ENCODE data around the gene ZNF138. TPM values are rescaled to one million over a fixed set of nuclear protein-coding genes. Genes with fewer than 3 reads are reported as not detected.
"Not testable (repeated sequence)": the region's sequence is repeated elsewhere in the genome, so short reads cannot be mapped to it uniquely, and the experiment has no call there.

The ZNF138 gene
- total RNA-seq, result 19.9 TPM

DNA sequence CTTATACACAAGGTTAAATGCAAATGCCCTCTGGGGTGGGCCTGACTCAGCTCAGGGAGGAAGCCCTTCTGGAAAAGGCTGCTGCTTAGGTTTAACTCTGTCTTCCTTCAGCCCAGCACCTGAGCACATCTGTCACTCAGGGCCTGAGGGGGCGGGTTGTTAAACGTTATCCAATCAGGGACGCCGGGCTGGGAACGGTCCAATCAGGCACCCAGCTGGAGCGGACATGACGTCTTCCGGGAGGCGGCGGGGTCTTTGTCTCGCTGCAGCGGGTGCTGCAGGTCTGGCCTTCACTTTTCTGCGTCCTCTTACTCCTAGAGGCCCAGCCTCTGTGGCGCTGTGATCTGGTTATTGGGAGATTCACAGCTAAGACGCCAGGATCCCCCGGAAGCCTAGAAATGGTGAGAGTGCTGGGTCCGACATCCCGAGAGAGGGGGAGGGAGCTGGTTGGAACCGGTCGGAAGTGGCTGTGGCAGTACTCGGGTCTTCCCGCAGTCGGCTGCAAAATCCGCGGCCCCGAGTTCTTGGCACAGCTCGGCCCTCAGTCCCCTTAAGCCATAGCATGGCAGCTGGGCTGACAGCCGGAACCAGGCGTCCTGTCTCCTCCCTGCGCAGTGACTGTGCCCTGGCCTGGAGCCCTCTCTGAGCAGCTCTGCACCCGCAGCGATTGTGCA lies at the start of gene ZNF138:
TSS of gene ZNF138 (plus strand) at position 258 of the 674 bp plus-strand sequence. CDS start at position 399, 141 bp downstream.
- peak; percentile 98 for DNase-seq (ENCODE audit: low spot score)

DNA sequence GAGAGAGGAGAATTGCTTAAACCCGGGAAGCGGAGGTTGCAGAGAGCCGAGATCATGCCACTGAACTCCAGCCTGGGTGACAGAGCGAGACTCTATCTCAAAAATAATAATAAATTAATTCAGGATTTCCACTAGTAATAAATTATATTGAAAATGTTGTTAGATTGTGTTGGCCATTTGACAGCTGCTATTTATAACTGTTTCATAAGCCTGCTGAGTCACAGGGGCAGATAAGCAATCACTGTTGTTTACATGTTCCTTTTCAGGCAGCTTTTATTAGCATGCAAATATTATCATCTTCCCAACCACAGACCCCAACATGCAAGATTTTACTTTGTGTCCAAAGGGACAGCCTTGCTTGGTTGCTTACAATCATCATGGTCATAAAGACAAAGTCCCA lies 49.5 kb upstream of the ZNF138 start:
- no peak for DNase-seq (ENCODE audit: low spot score)

DNA sequence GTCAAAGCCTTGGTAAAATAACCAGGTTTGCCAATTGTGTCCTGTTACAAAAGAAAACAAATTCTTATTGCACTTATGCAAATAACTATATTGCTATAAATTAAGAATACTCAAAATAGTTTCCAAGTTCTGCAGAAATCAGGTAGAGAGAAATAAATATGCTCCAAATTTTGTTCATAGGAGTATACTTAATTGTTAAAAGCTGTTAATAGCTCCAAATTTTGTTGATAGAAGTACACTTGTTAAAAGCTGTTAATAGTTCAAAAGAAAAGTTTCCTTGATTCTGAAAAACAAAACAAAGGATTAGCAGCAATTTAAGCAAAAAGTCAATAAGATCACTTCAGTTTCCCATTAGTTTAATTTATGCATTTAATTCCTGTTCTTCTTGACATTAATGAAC lies 46.4 kb upstream of the ZNF138 start:
- DNase-seq (ENCODE audit: low spot score), result no peak

DNA sequence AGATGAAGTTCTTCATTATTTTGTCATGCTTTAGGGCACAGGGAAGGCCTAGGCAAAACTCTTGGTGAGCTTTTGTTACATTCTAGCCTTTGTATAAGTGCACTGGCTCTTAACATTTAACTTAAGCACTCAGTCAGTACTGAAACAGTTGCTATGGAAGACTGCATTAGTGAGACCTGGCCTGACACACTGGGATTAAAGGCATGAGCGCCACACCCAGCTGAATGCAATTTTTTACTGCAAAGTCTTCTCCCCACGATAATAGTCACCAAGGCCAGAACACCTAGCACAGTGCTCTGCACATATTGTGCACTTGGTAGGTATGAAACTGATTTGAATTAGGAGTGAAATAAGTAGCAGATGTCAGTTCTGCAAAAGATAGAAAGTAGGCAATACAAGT lies 41.2 kb upstream of the ZNF138 start:
- DNase-seq (ENCODE audit: low spot score), result no peak

DNA sequence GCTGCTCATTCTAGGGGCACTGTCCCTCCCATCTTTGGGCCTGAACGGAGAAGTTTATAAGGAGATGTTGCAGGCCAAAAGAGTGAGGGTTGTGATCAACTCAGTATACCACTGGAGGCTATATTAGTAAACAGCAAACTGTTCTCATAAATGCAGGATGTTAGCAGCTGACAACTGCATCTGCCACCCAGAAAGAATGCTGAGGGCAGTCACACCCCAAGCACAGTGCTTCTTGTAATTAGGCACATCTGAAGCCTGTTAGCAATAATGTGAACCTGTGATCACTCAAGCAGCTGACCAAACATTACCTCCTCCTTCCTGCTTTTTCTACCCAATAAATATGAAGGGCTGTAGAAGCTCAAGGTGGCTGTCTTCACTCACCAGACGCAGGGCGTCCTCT lies 38.4 kb upstream of the ZNF138 start:
- DNase-seq (ENCODE audit: low spot score), result no peak

DNA sequence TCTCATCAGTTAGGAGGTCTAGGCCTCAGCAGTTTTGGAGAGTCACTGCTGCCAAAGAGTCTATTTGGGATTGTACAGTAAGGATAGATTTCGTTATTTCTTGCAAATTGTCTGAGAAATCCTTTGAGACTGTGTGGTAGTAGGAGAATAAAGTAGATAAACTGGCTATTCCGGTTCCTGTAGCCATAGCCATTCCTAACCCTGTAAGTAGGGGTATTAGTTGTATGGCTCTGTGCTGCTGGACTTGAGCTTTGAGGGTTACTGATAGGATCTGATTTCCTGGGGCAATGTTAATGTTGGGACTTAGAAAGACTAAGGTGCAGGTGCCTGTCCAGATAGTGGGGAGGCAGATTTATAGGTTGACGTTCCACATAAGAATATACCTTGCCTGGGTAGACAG lies 36.1 kb upstream of the ZNF138 start:
- DNase-seq (ENCODE audit: low spot score), result no peak

DNA sequence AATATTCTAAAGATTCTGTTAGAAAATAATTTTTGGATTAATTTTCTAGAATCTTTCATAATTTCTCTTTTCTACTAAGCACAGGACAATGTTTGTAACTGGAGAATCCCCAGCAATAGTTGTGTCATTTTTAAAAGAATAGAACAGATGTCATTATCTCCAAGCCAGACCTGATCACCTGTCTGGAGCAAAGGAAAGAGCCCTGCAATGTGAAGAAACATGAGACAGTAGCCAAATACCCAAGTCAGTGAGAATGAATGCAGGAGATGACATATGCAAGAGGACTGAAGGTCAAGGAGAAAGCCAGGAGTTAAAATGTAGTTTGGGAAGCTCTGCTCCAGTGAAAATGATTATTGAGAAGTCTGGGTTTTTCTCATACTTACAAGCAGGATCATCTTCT lies 25.4 kb upstream of the ZNF138 start:
- no peak for DNase-seq (ENCODE audit: low spot score)

DNA sequence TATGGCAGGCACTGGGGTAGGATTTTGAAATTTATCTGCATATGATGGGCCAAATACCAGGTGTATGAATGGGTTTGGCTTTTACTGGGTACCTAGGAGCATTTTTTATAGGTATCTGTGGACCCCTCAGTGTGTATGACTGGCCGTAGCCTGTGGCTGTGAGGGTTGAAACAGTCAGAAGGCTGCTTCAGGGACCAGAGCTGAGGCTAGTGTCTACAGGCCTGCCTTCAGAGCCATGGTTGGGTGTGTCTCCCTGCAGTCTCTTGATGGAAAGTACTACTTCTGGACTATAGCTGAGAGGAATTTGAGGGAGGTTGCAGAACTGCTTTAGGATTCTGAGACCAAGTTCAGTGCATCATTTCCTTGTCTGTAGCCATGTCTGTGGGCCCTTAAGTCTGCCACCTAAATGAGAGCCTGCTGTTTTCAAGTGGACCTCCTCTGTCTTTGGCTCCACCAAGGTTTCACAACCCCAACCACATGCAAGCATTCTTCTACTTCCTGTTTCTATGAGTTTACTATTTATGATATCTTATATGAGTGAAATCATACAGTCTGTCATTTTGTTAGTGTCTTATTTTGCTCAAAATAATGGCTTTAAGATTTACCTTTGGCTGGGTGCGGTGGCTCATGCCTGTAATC lies 19.9 kb upstream of the ZNF138 start:
- DNase-seq (ENCODE audit: low spot score), result no peak

DNA sequence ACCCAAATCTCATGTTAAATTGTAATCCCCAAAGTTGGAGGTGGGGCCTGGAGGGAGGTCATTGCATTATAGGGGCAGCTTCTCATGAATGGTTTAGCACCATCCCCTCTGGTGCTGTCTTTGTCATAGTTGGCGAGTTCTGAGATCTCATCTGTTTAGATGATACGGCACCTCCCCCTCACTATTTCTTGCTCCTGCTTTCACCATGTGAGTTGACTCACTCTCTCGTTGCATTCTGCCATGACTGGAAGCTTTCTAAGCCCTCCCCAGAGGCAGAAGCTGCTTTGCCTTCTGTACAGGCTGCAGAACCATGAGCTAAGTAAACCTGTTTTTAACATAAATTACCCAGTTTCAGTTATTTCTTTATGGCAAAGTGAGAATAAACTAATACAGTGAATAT lies 18.9 kb upstream of the ZNF138 start:
- DNase-seq (ENCODE audit: low spot score), result no peak

DNA sequence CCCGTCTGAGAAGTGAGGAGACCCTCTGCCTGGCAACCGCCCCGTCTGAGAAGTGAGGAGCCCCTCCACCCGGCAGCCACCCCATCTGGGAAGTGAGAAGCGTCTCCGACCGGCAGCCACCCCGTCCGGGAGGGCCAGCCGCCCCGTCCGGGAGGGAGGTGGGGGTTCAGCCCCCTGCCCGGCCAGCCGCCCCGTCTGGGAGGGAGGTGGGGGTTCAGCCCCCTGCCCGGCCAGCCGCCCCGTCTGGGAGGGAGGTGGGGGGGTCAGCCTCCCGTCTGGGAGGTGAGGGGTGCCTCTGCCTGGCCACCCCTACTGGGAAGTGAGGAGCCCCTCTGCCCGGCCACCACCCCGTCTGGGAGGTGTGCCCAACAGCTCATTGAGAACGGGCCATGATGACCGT lies 9.4 kb upstream of the ZNF138 start:
- DNase-seq (ENCODE audit: low spot score), result not testable (repeated sequence)

DNA sequence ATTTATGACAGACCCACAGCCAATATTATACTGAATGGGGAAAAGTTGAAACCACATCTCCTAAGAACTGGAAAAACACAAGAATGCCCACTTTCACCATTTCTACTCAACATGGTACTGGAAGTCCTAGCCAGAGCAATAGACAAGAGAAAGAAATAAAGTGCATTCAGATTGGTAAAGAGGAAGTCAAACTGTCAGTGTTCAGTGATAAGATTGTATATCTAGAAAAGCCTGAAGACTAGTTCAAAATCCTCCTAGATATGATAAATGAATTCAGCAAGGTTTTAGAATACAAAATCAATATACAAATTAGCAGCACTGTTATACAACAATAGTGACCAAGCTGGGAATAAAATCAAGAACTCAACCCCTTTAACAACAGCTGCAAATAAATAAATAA lies 6.9 kb upstream of the ZNF138 start:
- DNase-seq (ENCODE audit: low spot score), result no peak

DNA sequence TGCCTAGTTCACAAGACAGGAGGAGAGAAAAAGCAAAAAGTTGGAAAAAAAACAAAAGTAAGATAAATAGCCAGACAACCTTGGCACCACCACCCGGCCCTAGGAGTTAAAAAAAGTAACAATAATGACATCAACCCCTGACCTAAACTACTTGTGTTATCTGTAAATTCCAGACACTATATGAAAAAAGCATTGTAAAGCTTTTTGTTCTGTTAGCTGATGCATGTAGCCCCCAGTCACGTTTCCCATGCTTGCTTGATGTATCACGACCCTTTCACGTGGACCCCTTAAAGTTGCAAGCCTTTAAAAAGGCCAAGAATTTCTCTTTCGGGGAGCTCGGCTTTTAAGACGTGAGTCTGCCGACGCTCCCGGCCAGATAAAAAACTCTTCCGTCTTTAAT lies 5.0 kb upstream of the ZNF138 start:
- not testable (repeated sequence) for DNase-seq (ENCODE audit: low spot score)

DNA sequence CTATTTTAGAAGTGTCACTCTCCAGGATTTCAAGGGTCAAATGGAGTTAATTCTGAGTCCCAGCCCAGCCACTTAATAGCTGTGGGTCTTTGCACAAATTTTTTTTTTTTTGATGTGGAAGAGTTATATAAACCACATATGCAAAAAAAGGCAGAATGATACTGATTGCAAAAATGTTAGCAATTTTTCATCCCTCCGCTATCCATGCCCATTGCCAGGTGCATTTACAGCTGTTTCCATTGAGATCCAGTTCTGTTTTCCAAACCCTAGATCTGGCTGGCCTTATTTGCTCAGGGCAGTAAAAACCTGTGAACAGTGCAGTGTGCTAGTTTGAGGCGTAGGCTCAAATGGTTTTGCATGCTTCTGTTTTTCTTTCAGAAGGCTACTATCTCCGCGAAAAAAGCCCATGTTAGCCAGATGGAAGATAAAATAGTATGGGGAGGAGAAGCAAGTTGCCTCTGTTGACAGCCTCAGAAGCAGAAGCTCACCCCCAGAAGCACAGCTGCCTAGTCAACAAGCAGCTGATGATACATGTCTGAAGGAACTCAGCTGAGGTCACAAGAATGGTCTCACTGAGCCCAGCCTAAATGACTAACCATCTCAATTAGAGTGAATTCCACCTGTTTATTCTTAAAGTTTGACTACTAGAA lies 997 bp upstream of the ZNF138 start:
- no peak for DNase-seq (ENCODE audit: low spot score)

DNA sequence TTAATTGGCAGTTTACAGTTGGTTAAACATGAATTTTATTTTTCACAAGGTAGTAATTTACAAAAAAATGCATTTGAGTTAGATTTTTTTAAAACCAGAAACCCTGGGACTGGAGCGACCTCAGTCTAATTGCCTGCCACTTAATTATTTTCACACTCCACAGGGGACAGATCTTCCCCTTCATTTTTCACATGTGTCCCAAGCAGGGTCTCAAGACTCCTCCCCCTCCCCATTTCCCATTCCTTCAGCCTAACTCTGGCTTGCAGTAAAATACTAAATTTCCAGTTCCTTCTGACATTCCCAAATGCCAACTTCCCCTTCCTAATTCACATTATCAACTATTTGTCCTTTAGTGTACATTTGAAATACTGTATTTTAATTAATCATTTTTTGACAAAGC lies 948 bp downstream of the ZNF138 start:
- DNase-seq (ENCODE audit: low spot score), result no peak

DNA sequence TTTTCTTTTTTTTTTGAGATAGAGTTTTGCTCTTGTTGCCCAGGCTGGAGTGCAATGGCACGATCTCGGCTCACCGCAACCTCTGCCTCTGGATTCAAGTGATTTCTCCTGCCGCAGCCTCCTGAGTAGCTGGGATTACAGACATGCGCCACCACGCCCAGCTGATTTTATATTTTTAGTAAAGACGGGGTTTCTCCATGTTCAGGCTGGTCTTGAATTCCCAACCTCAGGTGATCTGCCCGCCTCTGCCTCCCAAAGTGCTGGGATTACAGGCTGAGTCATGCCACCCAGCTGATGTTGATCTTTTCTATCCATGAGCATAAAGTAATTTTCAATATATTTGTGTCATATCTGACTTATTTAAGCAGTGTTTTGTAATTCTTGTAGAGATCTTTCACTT lies 4.9 kb downstream of the ZNF138 start:
- not testable (repeated sequence) for DNase-seq (ENCODE audit: low spot score)

DNA sequence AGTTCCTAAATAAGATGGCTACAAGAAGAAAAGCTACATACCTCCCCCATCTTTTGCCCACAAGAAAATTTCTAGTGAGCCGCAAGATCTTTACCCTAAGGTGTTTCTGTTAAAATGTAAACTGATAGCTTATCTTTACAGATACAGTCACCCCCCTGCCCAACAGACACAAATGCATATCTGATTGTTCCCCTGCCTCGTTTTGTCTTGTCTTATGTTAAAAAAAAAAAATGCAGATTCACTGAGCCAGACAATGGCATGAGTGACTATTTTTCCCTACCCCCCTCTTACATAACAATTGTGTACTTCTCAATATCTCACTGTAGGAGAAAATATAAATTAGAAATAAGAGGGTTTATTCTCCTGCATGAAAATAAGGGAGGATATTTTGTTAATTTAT lies 8.5 kb downstream of the ZNF138 start:
- DNase-seq (ENCODE audit: low spot score), result no peak

DNA sequence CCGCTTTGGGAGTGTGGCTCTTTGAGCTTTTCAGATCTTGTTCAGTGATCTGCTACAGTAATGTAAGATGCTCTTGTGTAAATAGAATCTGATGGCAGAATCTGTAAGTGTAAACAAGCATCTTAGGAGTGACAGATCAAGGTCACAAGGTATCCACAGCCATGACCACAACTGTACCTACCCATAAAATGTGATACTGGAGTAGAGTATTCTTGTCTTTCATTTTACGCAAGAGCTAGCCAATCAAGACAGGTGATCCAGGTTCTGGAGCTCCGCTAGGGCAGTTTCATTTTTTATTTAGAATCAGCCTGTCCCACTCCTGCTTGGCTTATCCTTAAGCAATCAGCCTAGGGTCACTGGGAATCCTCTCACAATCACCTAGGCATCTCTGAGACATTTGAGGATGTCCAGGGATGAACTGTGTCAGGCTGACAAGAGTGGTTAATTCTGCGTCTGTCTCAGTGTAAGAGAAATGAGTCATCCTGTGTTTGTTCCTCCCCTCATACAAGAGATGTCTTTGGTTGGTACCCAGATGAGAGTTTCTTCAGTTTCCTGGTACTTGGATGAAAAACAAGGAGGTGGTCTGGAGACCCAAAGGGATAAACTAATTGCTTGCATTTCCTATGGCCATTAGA lies 13.6 kb downstream of the ZNF138 start:
- DNase-seq (ENCODE audit: low spot score), result no peak

DNA sequence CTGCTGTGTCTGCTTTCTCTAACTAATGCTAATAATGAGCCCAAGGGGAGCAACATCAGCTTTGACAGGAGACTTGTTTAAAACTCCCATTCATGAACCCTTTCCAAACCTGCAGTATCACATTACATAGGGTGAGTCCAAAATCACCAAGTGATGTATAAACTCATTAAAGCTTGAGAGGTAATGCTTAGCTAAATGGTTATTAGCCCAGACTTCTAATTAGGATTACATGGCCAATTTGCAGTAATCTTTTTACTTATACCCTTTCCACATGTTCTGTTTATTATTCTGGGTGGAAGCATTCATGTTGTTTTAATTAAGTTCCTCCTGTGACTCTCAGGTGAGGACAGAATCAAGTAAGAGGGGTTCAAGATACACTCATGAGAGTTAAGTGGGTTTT lies 17.5 kb downstream of the ZNF138 start:
- no peak for DNase-seq (ENCODE audit: low spot score)

DNA sequence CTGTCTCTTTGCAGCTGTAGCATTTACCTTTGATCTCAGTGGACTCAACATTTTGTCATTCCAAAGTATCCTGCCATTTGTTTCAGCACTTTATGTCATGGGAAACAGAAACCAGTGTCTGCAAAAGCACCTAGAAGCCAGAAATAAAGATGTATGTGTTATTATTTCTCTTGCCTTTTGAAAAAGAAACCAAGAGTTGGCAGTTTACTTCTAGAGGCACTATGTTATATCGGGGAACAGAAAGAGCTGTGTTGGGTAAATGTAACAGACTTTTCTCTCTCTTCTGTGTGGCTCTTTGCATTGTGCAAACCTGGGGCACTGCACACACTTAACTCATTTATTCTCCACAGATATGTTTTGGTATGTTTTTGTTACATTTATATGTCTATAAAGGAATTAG lies 36.7 kb downstream of the ZNF138 start:
- DNase-seq (ENCODE audit: low spot score), result no peak

DNA sequence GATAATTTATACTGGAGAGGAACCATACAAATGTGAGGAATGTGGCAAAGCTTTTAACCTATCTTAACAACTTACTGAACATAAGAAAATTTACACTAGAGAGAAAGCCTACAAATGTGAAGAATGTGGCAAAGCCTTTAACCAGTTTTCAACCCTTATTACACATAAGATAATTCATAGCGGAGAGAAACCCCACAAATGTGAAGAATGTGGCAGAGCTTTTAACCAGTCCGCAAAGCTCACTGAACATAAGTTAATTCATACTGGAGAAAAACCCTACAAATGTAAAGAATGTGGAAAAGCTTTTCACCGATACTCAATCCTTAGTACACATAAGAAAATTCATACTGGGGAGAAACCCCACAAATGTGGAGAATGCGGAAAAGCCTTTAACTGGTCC lies 37.9 kb downstream of the ZNF138 start:
- no peak for DNase-seq (ENCODE audit: low spot score)

DNA sequence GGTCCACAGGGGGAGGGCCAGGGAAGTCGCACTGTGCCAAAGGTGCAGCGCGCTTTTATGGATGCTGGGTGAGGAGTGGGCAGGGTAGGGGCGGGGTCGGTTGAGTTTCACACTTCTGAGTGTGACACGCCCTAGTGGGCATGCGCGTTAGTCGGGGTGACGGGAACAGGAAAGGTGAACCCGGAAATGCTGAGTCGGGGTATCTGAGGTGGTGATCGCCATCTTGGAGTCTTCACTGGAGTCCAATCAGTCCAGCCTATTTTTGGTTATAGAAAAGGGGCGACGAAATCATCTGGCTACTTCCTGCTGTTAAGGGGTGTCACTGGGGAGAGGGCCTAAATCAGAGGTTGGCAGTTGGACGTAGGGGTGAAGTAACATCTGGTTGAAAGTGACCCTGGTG lies 40.8 kb downstream of the ZNF138 start:
- DNase-seq (ENCODE audit: low spot score), result no peak

DNA sequence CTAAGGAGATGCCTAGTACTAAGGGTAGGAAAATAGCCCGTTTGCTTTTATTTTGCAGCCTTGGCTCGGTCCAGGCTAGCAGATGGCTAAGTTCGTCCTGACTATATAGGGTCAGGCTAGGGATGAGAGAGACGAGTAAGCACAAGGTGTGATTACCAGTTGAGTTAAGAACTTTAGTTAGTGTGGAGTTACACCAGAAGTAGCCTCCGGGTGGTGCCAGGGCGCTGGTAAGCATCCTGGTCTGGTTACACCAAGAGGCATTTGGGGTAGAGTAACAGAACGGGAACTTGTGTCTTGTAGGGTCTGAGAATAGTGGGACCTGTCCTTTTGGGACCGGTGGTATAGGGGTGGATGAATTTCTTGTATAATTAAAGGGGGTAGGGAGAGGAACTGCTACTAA lies 41.6 kb downstream of the ZNF138 start:
- DNase-seq (ENCODE audit: low spot score), result not testable (repeated sequence)

DNA sequence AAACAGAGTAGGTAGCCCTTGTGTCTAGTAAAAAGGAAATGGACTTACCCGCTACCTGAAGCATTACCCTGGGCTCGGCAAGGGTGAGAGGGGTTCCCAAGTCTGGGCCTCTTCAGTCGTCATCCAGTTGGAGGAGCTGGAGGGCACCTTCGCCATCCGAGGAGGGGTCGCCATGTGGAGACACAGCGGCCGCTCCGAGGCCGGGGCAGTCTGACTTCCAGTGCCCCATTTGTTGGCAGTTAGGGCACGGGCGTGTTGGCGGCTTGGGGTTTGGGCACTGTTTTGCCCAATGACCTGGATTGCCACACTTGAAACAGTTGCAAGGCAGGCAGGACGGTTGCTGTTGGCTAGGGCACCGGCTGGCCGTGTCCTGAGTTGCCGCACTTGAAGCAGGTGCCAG lies 43.8 kb downstream of the ZNF138 start:
- not testable (repeated sequence) for DNase-seq (ENCODE audit: low spot score)

Measured in ureter (tissue), 1 donor.